ENCODE results near the gene OLFML3.

Gene OLFML3

GRCh38 chr1:113934511-113935055, 44.7 kb upstream of the OLFML3 start:
- H3K27ac ChIP-seq: no peak overlapping the region
- in situ Hi-C loops (cut with HindIII; ENCODE audit: low pct_ligation_motif_present, low sequenced_read_pairs): no loop called here
- no peaks in the 10 kb centered on the region for H3K36me3 ChIP-seq (replicated peaks)
- TF ChIP-seq CTCF (IDR thresholded peaks at IDR 0.05; ENCODE audit: low read depth, low read length, missing control alignments): no peak
- no peak for DNase-seq
- H3K4me3 ChIP-seq (ENCODE audit: low read depth, low read length): no peak overlapping the region
- H3K27me3 ChIP-seq (replicated peaks): no peaks in the 10 kb centered on the region

GRCh38 chr1:113935176-113935575, 44.1 kb upstream of the OLFML3 start:
- DNase-seq: no peak
- Histone ChIP-seq H3K27ac (no peak overlapping the region), H3K36me3 (replicated peaks) (no peaks in the 10 kb centered on the region), H3K27me3 (replicated peaks) (no peaks in the 10 kb centered on the region), H3K4me3 (ENCODE audit: low read depth, low read length) (no peak overlapping the region)
- TF ChIP-seq CTCF (IDR thresholded peaks at IDR 0.05; ENCODE audit: low read depth, low read length, missing control alignments): no peak
- in situ Hi-C loops (cut with HindIII; ENCODE audit: low pct_ligation_motif_present, low sequenced_read_pairs): no loop called here

GRCh38 chr1:113935970-113936369, 43.3 kb upstream of the OLFML3 start:
- TF ChIP-seq CTCF (IDR thresholded peaks at IDR 0.05; ENCODE audit: low read depth, low read length, missing control alignments): no peak
- no peaks in the 10 kb centered on the region for H3K27me3 ChIP-seq (replicated peaks)
- no peak for DNase-seq
- no peak overlapping the region for H3K4me3 ChIP-seq (ENCODE audit: low read depth, low read length)
- in situ Hi-C loops (cut with HindIII; ENCODE audit: low pct_ligation_motif_present, low sequenced_read_pairs): no loop called here
- H3K36me3 ChIP-seq (replicated peaks): peaks cover 7% of the 10 kb centered on the region
- no peak overlapping the region for H3K27ac ChIP-seq

GRCh38 chr1:113937146-113937545, 42.1 kb upstream of the OLFML3 start:
- Histone ChIP-seq H3K27me3 (replicated peaks) (no peaks in the 10 kb centered on the region), H3K36me3 (replicated peaks) (peaks cover 16% of the 10 kb centered on the region), H3K4me3 (ENCODE audit: low read depth, low read length) (no peak overlapping the region), H3K27ac (no peak overlapping the region)
- TF ChIP-seq CTCF (IDR thresholded peaks at IDR 0.05; ENCODE audit: low read depth, low read length, missing control alignments): no peak
- DNase-seq: no peak
- in situ Hi-C loops (cut with HindIII; ENCODE audit: low pct_ligation_motif_present, low sequenced_read_pairs): no loop called here

GRCh38 chr1:113938192-113938591, 41.1 kb upstream of the OLFML3 start:
- Histone ChIP-seq H3K4me3 (ENCODE audit: low read depth, low read length) (no peak overlapping the region), H3K27me3 (replicated peaks) (no peaks in the 10 kb centered on the region), H3K36me3 (replicated peaks) (peaks cover 19% of the 10 kb centered on the region), H3K27ac (no peak overlapping the region)
- in situ Hi-C loops (cut with HindIII; ENCODE audit: low pct_ligation_motif_present, low sequenced_read_pairs): no loop called here
- no peak for DNase-seq
- no peak for TF ChIP-seq CTCF (IDR thresholded peaks at IDR 0.05; ENCODE audit: low read depth, low read length, missing control alignments)
